ENCODE results near the gene SLC15A1.

DNA sequence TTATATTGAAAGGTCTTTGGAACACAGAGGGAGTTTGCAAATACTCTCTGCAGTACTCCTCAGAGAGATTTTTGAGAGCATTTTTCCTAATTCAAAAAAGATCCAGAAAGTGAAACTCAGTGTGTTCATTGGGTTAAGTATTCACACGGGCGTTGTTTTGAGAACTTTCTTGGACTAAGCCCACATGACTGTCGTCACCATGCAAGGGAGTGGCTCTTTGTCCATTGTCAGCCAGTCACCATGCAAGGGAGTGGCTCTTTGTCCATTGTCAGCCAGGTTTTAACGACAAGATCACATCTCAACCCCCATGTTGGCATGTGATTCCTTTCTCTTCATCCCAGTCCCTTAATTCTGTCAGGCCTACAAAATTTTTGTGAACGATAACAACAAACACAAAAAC lies 94.3 kb downstream of the SLC15A1 start:
- TF ChIP-seq, protein P1, sequence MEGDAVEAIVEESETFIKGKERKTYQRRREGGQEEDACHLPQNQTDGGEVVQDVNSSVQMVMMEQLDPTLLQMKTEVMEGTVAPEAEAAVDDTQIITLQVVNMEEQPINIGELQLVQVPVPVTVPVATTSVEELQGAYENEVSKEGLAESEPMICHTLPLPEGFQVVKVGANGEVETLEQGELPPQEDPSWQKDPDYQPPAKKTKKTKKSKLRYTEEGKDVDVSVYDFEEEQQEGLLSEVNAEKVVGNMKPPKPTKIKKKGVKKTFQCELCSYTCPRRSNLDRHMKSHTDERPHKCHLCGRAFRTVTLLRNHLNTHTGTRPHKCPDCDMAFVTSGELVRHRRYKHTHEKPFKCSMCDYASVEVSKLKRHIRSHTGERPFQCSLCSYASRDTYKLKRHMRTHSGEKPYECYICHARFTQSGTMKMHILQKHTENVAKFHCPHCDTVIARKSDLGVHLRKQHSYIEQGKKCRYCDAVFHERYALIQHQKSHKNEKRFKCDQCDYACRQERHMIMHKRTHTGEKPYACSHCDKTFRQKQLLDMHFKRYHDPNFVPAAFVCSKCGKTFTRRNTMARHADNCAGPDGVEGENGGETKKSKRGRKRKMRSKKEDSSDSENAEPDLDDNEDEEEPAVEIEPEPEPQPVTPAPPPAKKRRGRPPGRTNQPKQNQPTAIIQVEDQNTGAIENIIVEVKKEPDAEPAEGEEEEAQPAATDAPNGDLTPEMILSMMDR (IDR thresholded peaks at IDR 0.05) = no peak
- no peak for TF ChIP-seq POLR2A (IDR thresholded peaks at IDR 0.05)

All from heart left ventricle (tissue), 13 donors.